PC-3 (cell line): ENCODE measurements around the gene HMOX2.

Source experiments
- CTCF ChIP-seq: fragments of 300-600 bp; sonication (generic); conservative IDR thresholded peaks from 2 replicates; pipeline ENCODE4 v1.5.1; 2017; ENCODE audit warnings: antibody characterized with exemption, low read depth, mild to moderate bottlenecking, low read length
- EZH2 ChIP-seq: fragments of 300-600 bp; sonication (generic); IDR thresholded peaks from one replicate; pipeline ENCODE4 v1.6.1; 2017; ENCODE audit warnings: antibody characterized with exemption, mild to moderate bottlenecking, low read length; ENCODE audit not compliant: unreplicated experiment
- EZH2phosphoT487 ChIP-seq: fragments of 300-600 bp; sonication (generic); IDR thresholded peaks from 2 replicates; pipeline ENCODE4 v1.6.1; 2018; ENCODE audit warnings: mild to moderate bottlenecking, antibody characterized with exemption, low read length, borderline replicate concordance

GRCh38 chr16:4535627-4536108 is 59.5 kb downstream of the HMOX2 start:
- TF ChIP-seq CTCF (no peak), EZH2 (no peak), EZH2phosphoT487 (no peak)
